ENCODE results near the gene S1PR4.

- TF ChIP-seq, protein P1, sequence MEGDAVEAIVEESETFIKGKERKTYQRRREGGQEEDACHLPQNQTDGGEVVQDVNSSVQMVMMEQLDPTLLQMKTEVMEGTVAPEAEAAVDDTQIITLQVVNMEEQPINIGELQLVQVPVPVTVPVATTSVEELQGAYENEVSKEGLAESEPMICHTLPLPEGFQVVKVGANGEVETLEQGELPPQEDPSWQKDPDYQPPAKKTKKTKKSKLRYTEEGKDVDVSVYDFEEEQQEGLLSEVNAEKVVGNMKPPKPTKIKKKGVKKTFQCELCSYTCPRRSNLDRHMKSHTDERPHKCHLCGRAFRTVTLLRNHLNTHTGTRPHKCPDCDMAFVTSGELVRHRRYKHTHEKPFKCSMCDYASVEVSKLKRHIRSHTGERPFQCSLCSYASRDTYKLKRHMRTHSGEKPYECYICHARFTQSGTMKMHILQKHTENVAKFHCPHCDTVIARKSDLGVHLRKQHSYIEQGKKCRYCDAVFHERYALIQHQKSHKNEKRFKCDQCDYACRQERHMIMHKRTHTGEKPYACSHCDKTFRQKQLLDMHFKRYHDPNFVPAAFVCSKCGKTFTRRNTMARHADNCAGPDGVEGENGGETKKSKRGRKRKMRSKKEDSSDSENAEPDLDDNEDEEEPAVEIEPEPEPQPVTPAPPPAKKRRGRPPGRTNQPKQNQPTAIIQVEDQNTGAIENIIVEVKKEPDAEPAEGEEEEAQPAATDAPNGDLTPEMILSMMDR (IDR thresholded peaks at IDR 0.05) = no peak
- TF ChIP-seq EP300 (IDR thresholded peaks at IDR 0.05) (no peak), POLR2A (IDR thresholded peaks at IDR 0.05) (no peak)
Observed at GRCh38 chr19:3142292-3142670, 36.3 kb upstream of the S1PR4 start.
